GM12891 (cell line): ENCODE results near the gene OR4D2.

Experiments used
- DNase-seq: peaks from one replicate; pipeline ENCODE4 v3.0.0; 2011; ENCODE audit warnings: low spot score; ENCODE audit not compliant: insufficient read length
- FAIRE-seq: peaks from 2 replicates; lab custom pipeline; 2011; peaks lifted over from hg19 to GRCh38; lab: Jason Lieb, UNC
- PAX5 ChIP-seq: IDR thresholded peaks from 2 replicates; pipeline ENCODE4 v1.6.1; 2011; ENCODE audit warnings: low read length, moderate library complexity, mild to moderate bottlenecking; ENCODE audit not compliant: insufficient read depth, severe bottlenecking
- POLR2A ChIP-seq: IDR thresholded peaks from 2 replicates; pipeline ENCODE4 v1.6.1; 2011; ENCODE audit warnings: low read depth, low read length, control low read depth
- POLR2AphosphoS5 ChIP-seq: IDR thresholded peaks from 2 replicates; pipeline ENCODE4 v1.6.1; 2011; ENCODE audit warnings: low read depth, low read length, control low read depth
- POU2F2 ChIP-seq: IDR thresholded peaks from 2 replicates; pipeline ENCODE4 v1.6.1; 2011; ENCODE audit warnings: low read depth, mild to moderate bottlenecking, control low read depth, low read length, moderate library complexity
- SPI1 ChIP-seq: IDR thresholded peaks from 2 replicates; pipeline ENCODE4 v1.6.1; 2011; ENCODE audit warnings: low read depth, low read length, control low read depth
- TAF1 ChIP-seq: IDR thresholded peaks from 2 replicates; pipeline ENCODE4 v1.6.1; 2011; ENCODE audit warnings: low read depth, low read length, control low read depth

Gene OR4D2

GRCh38 chr17:58189436-58190146 lies 22.8 kb downstream of the OR4D2 start:
- FAIRE-seq (no peak), DNase-seq (no peak)
- no peak for TF ChIP-seq POU2F2

- FAIRE-seq (no peak), DNase-seq (no peak)
- TF ChIP-seq PAX5 (no peak), TAF1 (no peak), POLR2AphosphoS5 (no peak), POU2F2 (no peak), POLR2A (no peak), SPI1 (no peak)
Observed at GRCh38 chr17:58191241-58191896, 24.6 kb downstream of the OR4D2 start.

- no peak for TF ChIP-seq PAX5
- TF ChIP-seq SPI1: no peak
- TF ChIP-seq TAF1: no peak
- TF ChIP-seq POU2F2: no peak
- TF ChIP-seq POLR2AphosphoS5: no peak
- no peak for TF ChIP-seq POLR2A
- DNase-seq (no peak), FAIRE-seq (no peak)
Observed at GRCh38 chr17:58192612-58193011, 25.8 kb downstream of the OR4D2 start, which contains the start of gene EPX. EPX (plus strand) TSS chr17:58192726; CDS start chr17:58192847, 121 bp downstream.

GRCh38 chr17:58193641-58194255 lies 27.0 kb downstream of the OR4D2 start:
- TF ChIP-seq TAF1 (no peak), POLR2AphosphoS5 (no peak), PAX5 (no peak), SPI1 (no peak), POU2F2 (no peak), POLR2A (no peak)
- DNase-seq (no peak), FAIRE-seq (no peak)

GRCh38 chr17:58195518-58196123 lies 28.8 kb downstream of the OR4D2 start:
- DNase-seq (no peak), FAIRE-seq (no peak)
- TF ChIP-seq PAX5 (no peak), TAF1 (no peak), POLR2A (no peak)

GRCh38 chr17:58196610-58197009 lies 29.8 kb downstream of the OR4D2 start:
- FAIRE-seq: no peak
- no peak for DNase-seq
- TF ChIP-seq SPI1 (no peak), TAF1 (no peak), POU2F2 (no peak), POLR2AphosphoS5 (no peak), PAX5 (no peak), POLR2A (no peak)

- peak; percentile 57 for DNase-seq
- no peak for TF ChIP-seq PAX5
- no peak for TF ChIP-seq SPI1
- TF ChIP-seq POLR2A: no peak
- TF ChIP-seq TAF1: no peak
- TF ChIP-seq POU2F2: no peak
- TF ChIP-seq POLR2AphosphoS5: no peak
- FAIRE-seq: peak; percentile 77
Observed at GRCh38 chr17:58200024-58200633, 33.3 kb downstream of the OR4D2 start.

GRCh38 chr17:58202859-58203258 lies 36.1 kb downstream of the OR4D2 start:
- no peak for DNase-seq
- FAIRE-seq: no peak
- TF ChIP-seq POU2F2 (no peak), PAX5 (no peak), TAF1 (no peak), SPI1 (no peak), POLR2A (no peak), POLR2AphosphoS5 (no peak)

- DNase-seq: no peak
- FAIRE-seq: no peak
- TF ChIP-seq POLR2A: no peak
- no peak for TF ChIP-seq SPI1
- TF ChIP-seq POLR2AphosphoS5: no peak
- TF ChIP-seq PAX5: no peak
- no peak for TF ChIP-seq POU2F2
- TF ChIP-seq TAF1: no peak
Observed at GRCh38 chr17:58204796-58205195, 38.0 kb downstream of the OR4D2 start.

GRCh38 chr17:58205936-58206335 lies 39.2 kb downstream of the OR4D2 start:
- TF ChIP-seq POU2F2 (no peak), PAX5 (no peak), TAF1 (no peak), SPI1 (no peak), POLR2AphosphoS5 (no peak), POLR2A (no peak)
- DNase-seq (no peak), FAIRE-seq (no peak)
